ENCODE data around the gene UNC13B.

GRCh38 chr9:35397923-35398322, 236.1 kb downstream of the UNC13B start:
- TF ChIP-seq CTCF (IDR thresholded peaks at IDR 0.05; ENCODE audit: poor library complexity), result no peak
- TF ChIP-seq EZH2 (IDR thresholded peaks at IDR 0.05; ENCODE audit: borderline replicate concordance), result no peak
- TF ChIP-seq EZH2phosphoT487 (IDR thresholded peaks at IDR 0.05; ENCODE audit: low read depth, severe bottlenecking, unreplicated experiment), result no peak
